Measurements from ENCODE around the gene PAPPA2.

DNA sequence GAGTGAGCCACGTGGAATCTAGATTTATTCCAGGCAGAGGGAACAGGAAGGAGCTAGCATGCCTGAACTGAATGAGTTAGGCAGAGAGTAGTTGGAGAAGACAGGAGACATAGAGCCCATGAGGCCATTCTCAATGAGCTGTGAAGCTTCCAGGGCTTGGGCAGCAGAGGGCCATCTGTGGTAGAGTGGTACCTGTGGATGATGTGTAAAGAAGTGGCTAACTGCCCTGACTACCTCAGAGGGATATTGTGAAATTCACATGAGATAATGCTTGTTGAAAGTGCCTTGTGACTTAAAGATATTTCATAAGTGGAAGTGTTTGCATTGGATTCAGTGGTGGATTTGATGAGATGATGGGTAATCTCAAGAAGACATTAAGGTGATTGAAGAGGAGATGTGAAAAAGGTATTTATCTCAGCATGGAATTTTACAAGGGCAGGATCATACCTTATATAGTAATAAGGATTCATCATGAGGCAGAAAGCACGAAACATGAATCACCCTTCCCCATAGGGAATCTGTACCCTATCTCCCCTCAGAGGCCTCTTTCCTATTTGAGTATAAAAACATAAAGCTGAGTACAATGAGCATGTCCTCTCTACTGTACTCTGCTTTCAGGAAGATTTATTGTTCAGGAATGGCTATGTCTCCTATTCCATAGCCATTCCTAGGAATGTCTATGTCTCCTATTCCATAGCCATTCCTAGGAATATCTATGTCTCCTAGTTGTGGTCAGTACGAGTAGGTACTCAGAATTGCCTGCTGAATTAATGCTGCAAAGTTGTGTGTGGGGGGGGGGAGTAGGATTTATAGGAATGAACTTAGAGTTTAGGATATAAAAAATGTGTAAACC is 146.8 kb downstream of the PAPPA2 start:
- no peak for TF ChIP-seq POLR2A (IDR thresholded peaks at IDR 0.05; ENCODE audit: low read depth, low read length)
- TF ChIP-seq CEBPB (IDR thresholded peaks at IDR 0.05; ENCODE audit: low read depth, low read length), result peak; percentile 11; the same call in 1 of the 2 replicates
- TF ChIP-seq, protein P1, sequence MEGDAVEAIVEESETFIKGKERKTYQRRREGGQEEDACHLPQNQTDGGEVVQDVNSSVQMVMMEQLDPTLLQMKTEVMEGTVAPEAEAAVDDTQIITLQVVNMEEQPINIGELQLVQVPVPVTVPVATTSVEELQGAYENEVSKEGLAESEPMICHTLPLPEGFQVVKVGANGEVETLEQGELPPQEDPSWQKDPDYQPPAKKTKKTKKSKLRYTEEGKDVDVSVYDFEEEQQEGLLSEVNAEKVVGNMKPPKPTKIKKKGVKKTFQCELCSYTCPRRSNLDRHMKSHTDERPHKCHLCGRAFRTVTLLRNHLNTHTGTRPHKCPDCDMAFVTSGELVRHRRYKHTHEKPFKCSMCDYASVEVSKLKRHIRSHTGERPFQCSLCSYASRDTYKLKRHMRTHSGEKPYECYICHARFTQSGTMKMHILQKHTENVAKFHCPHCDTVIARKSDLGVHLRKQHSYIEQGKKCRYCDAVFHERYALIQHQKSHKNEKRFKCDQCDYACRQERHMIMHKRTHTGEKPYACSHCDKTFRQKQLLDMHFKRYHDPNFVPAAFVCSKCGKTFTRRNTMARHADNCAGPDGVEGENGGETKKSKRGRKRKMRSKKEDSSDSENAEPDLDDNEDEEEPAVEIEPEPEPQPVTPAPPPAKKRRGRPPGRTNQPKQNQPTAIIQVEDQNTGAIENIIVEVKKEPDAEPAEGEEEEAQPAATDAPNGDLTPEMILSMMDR (conservative IDR thresholded peaks at IDR 0.05; ENCODE audit: low read depth, low read length), result no peak
- TF ChIP-seq MXI1 (IDR thresholded peaks at IDR 0.05; ENCODE audit: borderline replicate concordance, low read depth, low read length), result no peak
- TF ChIP-seq RFX5 (IDR thresholded peaks at IDR 0.05; ENCODE audit: low read depth, low read length), result no peak
- no peak for TF ChIP-seq FOS (IDR thresholded peaks at IDR 0.05; ENCODE audit: low read depth, low read length)
